Endothelial cell of umbilical vein (primary cell): ENCODE results near the gene RNASET2. TPM values are rescaled to one million over a fixed set of nuclear protein-coding genes. Genes with fewer than 3 reads are reported as not detected.

Source experiments
- BruUV-seq: library from RNA; stranded (reverse); fragments of 400-500 nt; replicated peaks from 2 replicates; lab custom pipeline; 2021; lab: Mats Ljungman, UMichigan
- CTCF ChIA-PET: fragments of 300-600, 350-600 bp; sonication (Branson Sonifier 250); formaldehyde crosslinking; loops from one replicate; lab custom pipeline; 2021; ENCODE audit warnings: antibody characterized with exemption, inconsistent platforms; lab: Charles Lee
- POLR2A ChIA-PET: fragments of 300-600, 350-600 bp; sonication (Branson Sonifier 250); formaldehyde crosslinking; loops from one replicate; lab custom pipeline; 2021; ENCODE audit warnings: antibody characterized with exemption, inconsistent platforms; lab: Charles Lee
- DNase-seq: peaks from one replicate; pipeline ENCODE4 v3.0.0-alpha.2; 2011; ENCODE audit warnings: low read depth, low spot score
- FAIRE-seq: peaks from 2 replicates; lab custom pipeline; 2011; peaks lifted over from hg19 to GRCh38; lab: Jason Lieb, UNC
- H2AFZ ChIP-seq: 2 replicates; pipeline ENCODE4 v1.6.0; 2012; ENCODE audit warnings: low read depth, low read length, control low read depth, inconsistent platforms
- H3K27ac ChIP-seq: 2 replicates; pipeline ENCODE4 v1.5.1; 2011; ENCODE audit warnings: low read depth, mild to moderate bottlenecking, control low read depth, low read length, moderate library complexity; ENCODE audit not compliant: insufficient read depth
- H3K27me3 ChIP-seq, 2 experiments: 2 replicates each; pipeline versions ENCODE4 v1.6.0 to v1.6.1; 2011; ENCODE audit warnings: low read length in 2 of 2, mixed read lengths in 1 of 2; ENCODE audit not compliant: control insufficient read depth in 2 of 2, insufficient read depth in 2 of 2
- H3K36me3 ChIP-seq, 2 experiments: 2 replicates in 1 of 2; 3 replicates in 1 of 2; pipeline ENCODE4 v1.5.1; 2011; ENCODE audit warnings: low read length in 2 of 2, mild to moderate bottlenecking in 1 of 2, moderate library complexity in 1 of 2; ENCODE audit not compliant: control insufficient read depth in 2 of 2, insufficient read depth in 2 of 2; ENCODE audit errors: extremely low read depth in 1 of 2
- H3K4me1 ChIP-seq: 3 replicates; pipeline ENCODE4 v1.5.1; 2011; ENCODE audit warnings: mild to moderate bottlenecking, low read length; ENCODE audit not compliant: control insufficient read depth, insufficient read depth; ENCODE audit errors: extremely low read depth
- H3K4me2 ChIP-seq: 2 replicates; pipeline ENCODE4 v1.6.1; 2011; ENCODE audit warnings: low read length, control low read depth, mixed read lengths; ENCODE audit not compliant: insufficient read depth
- H3K4me3 ChIP-seq, 3 experiments: fragments of 200-600 bp in 1 of 3; sonication (generic), shearing (Covaris generic) in 1 of 3; replicated peaks in 1 of 3; 2 replicates each; pipeline ENCODE4 v1.5.1; 2011 to 2016; ENCODE audit warnings: control low read depth in 3 of 3, low read length in 3 of 3, mild to moderate bottlenecking in 2 of 3, inconsistent platforms in 1 of 3, low read depth in 1 of 3, moderate library complexity in 1 of 3; ENCODE audit not compliant: insufficient read depth in 1 of 3
- H3K79me2 ChIP-seq: 2 replicates; pipeline ENCODE4 v1.6.0; 2012; ENCODE audit warnings: low read length, inconsistent platforms; ENCODE audit not compliant: control insufficient read depth, insufficient read depth
- H3K9ac ChIP-seq: replicated peaks from 2 replicates; pipeline ENCODE3; 2011; ENCODE audit warnings: low read length, control low read depth; ENCODE audit not compliant: insufficient read depth; ENCODE audit errors: extremely low read depth
- H3K9me1 ChIP-seq: replicated peaks from 3 replicates; pipeline ENCODE4 v1.6.0; 2011; ENCODE audit warnings: mild to moderate bottlenecking, low read length; ENCODE audit not compliant: control insufficient read depth, insufficient read depth; ENCODE audit errors: extremely low read depth
- H3K9me3 ChIP-seq: replicated peaks from 2 replicates; pipeline ENCODE4 v1.5.1; 2012; ENCODE audit warnings: low read length, inconsistent platforms; ENCODE audit not compliant: control insufficient read depth, insufficient read depth
- H4K20me1 ChIP-seq: replicated peaks from 2 replicates; pipeline ENCODE3; 2011; ENCODE audit warnings: mild to moderate bottlenecking, low read length; ENCODE audit not compliant: control insufficient read depth, insufficient read depth; ENCODE audit errors: extremely low read depth
- CTCF ChIP-seq, 2 donors: IDR thresholded peaks; 1 replicate in 1 of 2; 2 replicates in 1 of 2; pipeline ENCODE4 v1.5.1; 2011; ENCODE audit warnings: low read length in 2 of 2, mild to moderate bottlenecking in 2 of 2, moderate library complexity in 2 of 2, control low read depth in 1 of 2, inconsistent platforms in 1 of 2, low read depth in 1 of 2; ENCODE audit not compliant: insufficient read depth in 1 of 2; ENCODE audit errors: extremely low read depth in 1 of 2
- EZH2 ChIP-seq: IDR thresholded peaks from 2 replicates; pipeline ENCODE4 v1.6.1; 2012; ENCODE audit warnings: borderline replicate concordance, low read depth, mild to moderate bottlenecking, moderate library complexity, low read length, inconsistent platforms; ENCODE audit not compliant: severe bottlenecking
- FOS ChIP-seq: IDR thresholded peaks from 2 replicates; pipeline ENCODE4 v1.6.1; 2011; ENCODE audit warnings: mild to moderate bottlenecking, low read length, moderate library complexity, borderline replicate concordance; ENCODE audit not compliant: insufficient read depth
- GATA2 ChIP-seq: IDR thresholded peaks from 2 replicates; pipeline ENCODE4 v1.7.0; 2011; ENCODE audit warnings: low read depth, mild to moderate bottlenecking, moderate library complexity, mixed read lengths, low read length; ENCODE audit not compliant: insufficient read length, insufficient read depth
- JUN ChIP-seq: IDR thresholded peaks from 2 replicates; pipeline ENCODE4 v1.6.1; 2011; ENCODE audit warnings: borderline replicate concordance, low read depth; ENCODE audit not compliant: insufficient read length, insufficient read depth
- MAX ChIP-seq: IDR thresholded peaks from 2 replicates; pipeline ENCODE4 v1.6.1; 2011; ENCODE audit not compliant: insufficient read depth, insufficient read length
- MYC ChIP-seq: IDR thresholded peaks from one replicate; pipeline ENCODE4 v1.6.1; 2011; ENCODE audit warnings: mild to moderate bottlenecking, low read depth, low read length
- POLR2A ChIP-seq: IDR thresholded peaks from 2 replicates; pipeline ENCODE4 v1.6.1; 2012; ENCODE audit warnings: low read depth, mild to moderate bottlenecking, control low read depth, low read length
- POLR2AphosphoS5 ChIP-seq: IDR thresholded peaks from 2 replicates; pipeline ENCODE4 v1.6.1; 2012; ENCODE audit warnings: low read depth, mild to moderate bottlenecking, control low read depth, low read length, moderate library complexity; ENCODE audit not compliant: insufficient read depth
- dilution Hi-C: fragments of 300-500 bp; cut with MboI; formaldehyde crosslinking; loops from one replicate; pipeline ENCODE4 v1.15.0; 2019; ENCODE audit warnings: low sequenced_read_pairs; ENCODE audit not compliant: extremely low pct_ligation_motif_present
- intact Hi-C: fragments of 100-400 bp; cut with micrococcal nuclease; formaldehyde crosslinking; loops from one replicate; pipeline ENCODE4 v1.10.0; 2022
- polyA plus RNA-seq, 4 experiments: library from polyadenylated mRNA; depleted of rRNA in 3 of 4; stranded (reverse) in 3 of 4; unstranded in 1 of 4; fragments of >200 nt; gene quantifications; 2 replicates each; pipeline versions ENCODE4 v1.2.1 to v1.2.3, GENCODE V29; 2011 to 2012; ENCODE audit warnings: missing spikeins in 1 of 4
- total RNA-seq: library from RNA; stranded (reverse); gene quantifications from 2 replicates; pipeline ENCODE4 v1.2.3, GENCODE V29; 2021

Gene RNASET2
- total and polyA plus RNA-seq, 2 donors (not counting 3 experiments of a cell fraction or from before 2014, with no cell fraction given): 10.7 to 11.4 TPM

GRCh38 chr6:166969390-166970002 is 13.1 kb upstream of the RNASET2 start:
- Histone ChIP-seq H3K9me3 (no peaks in the 10 kb centered on the region), H3K9ac (no peak overlapping the region), H3K79me2 (no peaks in the 10 kb centered on the region), H3K9me1 (no peaks in the 10 kb centered on the region), H3K4me1 (no peaks in the 10 kb centered on the region), H3K4me2 (no peak overlapping the region), H4K20me1 (no peaks in the 10 kb centered on the region), H3K27ac (no peak overlapping the region), H3K36me3 (no peaks in the 10 kb centered on the region), H3K4me3 (no peak overlapping the region), H2AFZ (no peak overlapping the region), H3K27me3 (no peaks in the 10 kb centered on the region)
- dilution Hi-C loops: no loop called here
- DNase-seq: no peak
- no peak for FAIRE-seq
- POLR2A ChIA-PET: no interaction called here
- intact Hi-C loops: no loop called here
- no peak for TF ChIP-seq MAX
- TF ChIP-seq FOS: no peak
- TF ChIP-seq EZH2: no peak
- TF ChIP-seq POLR2AphosphoS5: no peak
- CTCF ChIA-PET: interaction anchor here (0.6 to 2.0 kb wide), 2 partner anchors 10 to 20 kb away, joined by 3 to 8 read pairs; no protein-coding TSS in a partner anchor
- no TSS peak for BruUV-seq

GRCh38 chr6:166966268-166966667 is 9.9 kb upstream of the RNASET2 start:
- Histone ChIP-seq H4K20me1 (no peaks in the 10 kb centered on the region), H3K4me3 (no peak overlapping the region), H3K36me3 (no peaks in the 10 kb centered on the region), H3K9me3 (no peaks in the 10 kb centered on the region), H3K27ac (no peak overlapping the region), H2AFZ (no peak overlapping the region), H3K4me1 (no peaks in the 10 kb centered on the region), H3K9me1 (no peaks in the 10 kb centered on the region), H3K9ac (no peak overlapping the region), H3K27me3 (no peaks in the 10 kb centered on the region), H3K4me2 (no peak overlapping the region), H3K79me2 (no peaks in the 10 kb centered on the region)
- intact Hi-C loops: no loop called here
- TF ChIP-seq CTCF (IDR thresholded peaks at IDR 0.05; ENCODE audit: extremely low read depth in 1 of 2, insufficient read depth in 1 of 2, low read depth in 1 of 2, low read length in 2 of 2) (no peak), FOS (no peak), MAX (no peak), GATA2 (no peak), MYC (no peak), JUN (no peak), POLR2AphosphoS5 (no peak), POLR2A (no peak), EZH2 (no peak)
- dilution Hi-C loops: no loop called here
- FAIRE-seq (no peak), DNase-seq (no peak)
- ChIA-PET POLR2A (no interaction called here), CTCF (no interaction called here)
- BruUV-seq: no TSS peak
